Stimulated activated CD8-positive, alpha-beta memory T cell treated with anti-CD3 and anti-CD28 coated beads, Interleukin-4, amount 100 ng/mL, for 4 hours (primary cell): ENCODE data around the gene CORO2B.

Experiments used
- DNase-seq, 2 donors: peaks; one replicate each; pipeline ENCODE4 v3.0.0-alpha.2; 2020; ENCODE audit warnings: low read depth in 2 of 2, low spot score in 1 of 2

CORO2B gene

GRCh38 chr15:68696414-68697363, 117.9 kb downstream of the CORO2B start:
- no peak for DNase-seq

GRCh38 chr15:68697711-68698690, 119.2 kb downstream of the CORO2B start:
- no peak for DNase-seq

- DNase-seq = no peak
These were observed 119.9 kb downstream of the CORO2B start for GRCh38 chr15:68698708-68699107.

GRCh38 chr15:68699124-68699880, 120.5 kb downstream of the CORO2B start:
- no peak for DNase-seq

GRCh38 chr15:68699881-68700454, 121.2 kb downstream of the CORO2B start:
- no peak for DNase-seq

GRCh38 chr15:68700455-68701123, 121.8 kb downstream of the CORO2B start:
- DNase-seq = no peak

- no peak for DNase-seq
These were observed 123.1 kb downstream of the CORO2B start for GRCh38 chr15:68701886-68702285.

GRCh38 chr15:68704496-68705021, 125.8 kb downstream of the CORO2B start:
- DNase-seq = no peak

- no peak for DNase-seq
These were observed 127.5 kb downstream of the CORO2B start for GRCh38 chr15:68706256-68706655.

GRCh38 chr15:68706931-68707330, 128.1 kb downstream of the CORO2B start:
- no peak for DNase-seq

GRCh38 chr15:68707386-68707785, 128.6 kb downstream of the CORO2B start:
- DNase-seq = no peak

- no peak for DNase-seq
These were observed 131.1 kb downstream of the CORO2B start for GRCh38 chr15:68709876-68710275.

GRCh38 chr15:68710536-68710935, 131.7 kb downstream of the CORO2B start:
- no peak for DNase-seq

- no peak for DNase-seq
These were observed 132.6 kb downstream of the CORO2B start for GRCh38 chr15:68711406-68711805.

- no peak for DNase-seq
These were observed 134.1 kb downstream of the CORO2B start for GRCh38 chr15:68712886-68713285.

GRCh38 chr15:68713874-68714273, 135.1 kb downstream of the CORO2B start:
- no peak for DNase-seq

GRCh38 chr15:68715111-68715510, 136.3 kb downstream of the CORO2B start:
- no peak for DNase-seq

- DNase-seq = no peak
These were observed 139.2 kb downstream of the CORO2B start for GRCh38 chr15:68717951-68718350.

GRCh38 chr15:68718468-68718867, 139.7 kb downstream of the CORO2B start:
- no peak for DNase-seq

GRCh38 chr15:68719051-68719450, 140.3 kb downstream of the CORO2B start:
- no peak for DNase-seq
